BJ (cell line): ENCODE data around the gene DCAF4L1. TPM values are rescaled to one million over a fixed set of nuclear protein-coding genes. Genes with fewer than 3 reads are reported as not detected.
A peak's percentile ranks its signal among the peaks of the same experiment; 100 is the strongest.

Source experiments
- CTCF ChIA-PET: fragments of 350-600 bp; formaldehyde crosslinking; extraction: SDS; loops from one replicate; lab custom pipeline; 2021; ENCODE audit warnings: antibody characterized with exemption, inconsistent platforms; lab: Yijun Ruan, JAX
- POLR2A ChIA-PET: fragments of 300-600 bp; sonication (Branson Sonifier 250); formaldehyde crosslinking; extraction: SDS; loops from one replicate; lab custom pipeline; 2021; ENCODE audit warnings: antibody characterized with exemption; lab: Charles Lee
- DNase-seq: peaks from one replicate; pipeline ENCODE4 v3.0.0-alpha.2; 2011; ENCODE audit warnings: low read depth
- H3K27me3 ChIP-seq: 2 replicates; pipeline ENCODE4 v1.6.0; 2011; ENCODE audit warnings: low read length; ENCODE audit not compliant: control insufficient read depth, insufficient read depth
- H3K36me3 ChIP-seq: 2 replicates; pipeline ENCODE4 v1.5.1; 2011; ENCODE audit warnings: low read length; ENCODE audit not compliant: control insufficient read depth, insufficient read depth
- H3K4me3 ChIP-seq: 2 replicates; pipeline ENCODE4 v1.5.1; 2011; ENCODE audit warnings: low read depth, mild to moderate bottlenecking, control low read depth, low read length
- CTCF ChIP-seq: IDR thresholded peaks from 2 replicates; pipeline ENCODE4 v1.5.1; 2011; ENCODE audit warnings: low read depth, mild to moderate bottlenecking, control low read depth, inconsistent platforms, low read length, moderate library complexity; ENCODE audit not compliant: insufficient read depth
- polyA minus RNA-seq: library from RNA; depleted of rRNA, polyadenylated mRNA; stranded (reverse); fragments of >200 nt; gene quantifications from 2 replicates; pipeline ENCODE4 v1.2.3, GENCODE V29; 2011; rRNA and poly(A)+ RNA removed
- polyA plus RNA-seq: library from polyadenylated mRNA; depleted of rRNA; stranded (reverse); fragments of >200 nt; gene quantifications from 2 replicates; pipeline ENCODE4 v1.2.3, GENCODE V29; 2011; rRNA removed

The DCAF4L1 gene
- polyA plus RNA-seq (0.04 TPM in 2 replicates), polyA minus RNA-seq (not detected in 2 replicates)

- no peak for DNase-seq
- no peaks in the 10 kb centered on the region for H3K36me3 ChIP-seq
- CTCF ChIA-PET = no interaction called here
- POLR2A ChIA-PET = no interaction called here
- no peak for TF ChIP-seq CTCF
- H3K4me3 ChIP-seq = no peak within 1 kb of the TSS
- no peaks in the 10 kb centered on the region for H3K27me3 ChIP-seq
Measured at GRCh38 chr4:41981456-41981855, at the start of gene DCAF4L1. TSS of gene DCAF4L1 (plus strand) at chr4:41981756. CDS start at chr4:41981793, 37 bp downstream.

GRCh38 chr4:41932988-41933387, 48.6 kb upstream of the DCAF4L1 start:
- POLR2A ChIA-PET = no interaction called here
- TF ChIP-seq CTCF = no peak
- peaks cover 6% of the 10 kb centered on the region for H3K27me3 ChIP-seq
- no peak overlapping the region for H3K4me3 ChIP-seq
- no peak for DNase-seq
- CTCF ChIA-PET = no interaction called here
- H3K36me3 ChIP-seq = no peaks in the 10 kb centered on the region

GRCh38 chr4:41933997-41934503, 47.5 kb upstream of the DCAF4L1 start:
- ChIA-PET POLR2A (no interaction called here), CTCF (interaction anchor here (1.2 kb wide), 1 partner anchor 46 kb away, joined by 3 read pairs; no protein-coding TSS in a partner anchor)
- TF ChIP-seq CTCF = no peak
- Histone ChIP-seq H3K27me3 (peaks cover 4% of the 10 kb centered on the region), H3K36me3 (0 out of 2 replicates have a peak, but pooled peaks cover under 1% of the 10 kb centered on the region), H3K4me3 (no peak overlapping the region)
- DNase-seq = no peak

- Histone ChIP-seq H3K4me3 (peak overlapping the region; percentile 79), H3K36me3 (0 out of 2 replicates have a peak, but pooled peaks cover 2% of the 10 kb centered on the region), H3K27me3 (peaks cover 4% of the 10 kb centered on the region)
- no peak for DNase-seq
- CTCF ChIA-PET = interaction anchor here (1.2 to 1.5 kb wide), 2 partner anchors 17 to 47 kb away, joined by 3 read pairs; no protein-coding TSS in a partner anchor
- TF ChIP-seq CTCF = no peak
- POLR2A ChIA-PET = no interaction called here
Measured at GRCh38 chr4:41934514-41934900, 47.0 kb upstream of the DCAF4L1 start.

GRCh38 chr4:41934901-41935651, 46.5 kb upstream of the DCAF4L1 start, which contains the start of gene TMEM33:
TSS of gene TMEM33 (plus strand) at chr4:41935429. CDS start at chr4:41935485, 56 bp downstream.
- peak; percentile 22; the same call in 1 of the 2 replicates for TF ChIP-seq CTCF
- CTCF ChIA-PET = interaction anchor here (1.2 to 1.5 kb wide), 2 partner anchors 16 to 47 kb away, joined by 3 read pairs; no protein-coding TSS in a partner anchor
- H3K4me3 ChIP-seq = peak within 1 kb of the TSS; percentile 79
- H3K27me3 ChIP-seq = peaks cover 4% of the 10 kb centered on the region
- DNase-seq = peak; percentile 31
- H3K36me3 ChIP-seq = 0 out of 2 replicates have a peak, but pooled peaks cover 2% of the 10 kb centered on the region
- POLR2A ChIA-PET = no interaction called here
